Gastroesophageal sphincter (tissue), 3 donors: ENCODE data around the gene GJB3.

Experiments
- EP300 ChIP-seq: sonication (generic); formaldehyde crosslinking; IDR thresholded peaks from one replicate; pipeline ENCODE4 v1.6.1; 2017; ENCODE audit warnings: antibody characterized with exemption, mild to moderate bottlenecking
- POLR2A ChIP-seq, 2 donors: fragments of 450-650 bp; IDR thresholded peaks; one replicate each; pipeline ENCODE4 v1.6.1; 2017; ENCODE audit warnings: antibody characterized with exemption in 2 of 2, mild to moderate bottlenecking in 2 of 2, moderate library complexity in 1 of 2
- POLR2AphosphoS5 ChIP-seq: sonication (generic); formaldehyde crosslinking; IDR thresholded peaks from one replicate; pipeline ENCODE4 v1.6.1; 2017; ENCODE audit warnings: antibody characterized with exemption
- TF ChIP-seq, protein P1 (sequence below), 4 experiments: fragments of 200-600 bp in 2 of 4; fragments of 450-650 bp in 2 of 4; sonication (generic) in 1 of 4; IDR thresholded peaks; one replicate each; pipeline ENCODE4 v1.5.1; 2017 to 2019; ENCODE audit warnings: antibody characterized with exemption in 4 of 4, mild to moderate bottlenecking in 2 of 4, moderate library complexity in 2 of 4

DNA sequence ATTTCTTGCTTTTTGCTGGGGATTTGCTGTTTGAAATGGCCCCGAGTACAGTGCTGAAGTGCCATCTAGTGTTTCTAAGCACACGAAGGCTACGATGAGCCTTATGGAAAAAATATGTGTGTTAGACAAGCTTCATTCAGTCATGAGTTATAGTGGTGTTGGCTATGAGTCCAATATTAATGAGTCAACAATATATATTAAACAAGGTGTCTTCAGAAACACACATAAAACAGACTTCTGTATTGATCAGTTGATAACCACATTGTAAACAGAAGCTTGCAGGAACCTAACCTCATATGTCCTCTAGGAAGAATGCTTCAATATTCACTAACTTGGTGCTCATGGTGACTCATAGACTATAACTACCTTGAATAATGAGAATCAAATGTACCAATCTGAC lies 27.9 kb upstream of the GJB3 start:
- TF ChIP-seq POLR2AphosphoS5 = no peak
- TF ChIP-seq, protein P1, sequence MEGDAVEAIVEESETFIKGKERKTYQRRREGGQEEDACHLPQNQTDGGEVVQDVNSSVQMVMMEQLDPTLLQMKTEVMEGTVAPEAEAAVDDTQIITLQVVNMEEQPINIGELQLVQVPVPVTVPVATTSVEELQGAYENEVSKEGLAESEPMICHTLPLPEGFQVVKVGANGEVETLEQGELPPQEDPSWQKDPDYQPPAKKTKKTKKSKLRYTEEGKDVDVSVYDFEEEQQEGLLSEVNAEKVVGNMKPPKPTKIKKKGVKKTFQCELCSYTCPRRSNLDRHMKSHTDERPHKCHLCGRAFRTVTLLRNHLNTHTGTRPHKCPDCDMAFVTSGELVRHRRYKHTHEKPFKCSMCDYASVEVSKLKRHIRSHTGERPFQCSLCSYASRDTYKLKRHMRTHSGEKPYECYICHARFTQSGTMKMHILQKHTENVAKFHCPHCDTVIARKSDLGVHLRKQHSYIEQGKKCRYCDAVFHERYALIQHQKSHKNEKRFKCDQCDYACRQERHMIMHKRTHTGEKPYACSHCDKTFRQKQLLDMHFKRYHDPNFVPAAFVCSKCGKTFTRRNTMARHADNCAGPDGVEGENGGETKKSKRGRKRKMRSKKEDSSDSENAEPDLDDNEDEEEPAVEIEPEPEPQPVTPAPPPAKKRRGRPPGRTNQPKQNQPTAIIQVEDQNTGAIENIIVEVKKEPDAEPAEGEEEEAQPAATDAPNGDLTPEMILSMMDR (IDR thresholded peaks at IDR 0.05) = no peak
- TF ChIP-seq POLR2A (IDR thresholded peaks at IDR 0.05) = no peak
- TF ChIP-seq EP300 = no peak
